HG03060 (cell line): ENCODE results near the gene PPP1R3G.
"Not testable (repeated sequence)": the region's sequence is repeated elsewhere in the genome, so short reads cannot be mapped to it uniquely, and the experiment has no call there.

ENCODE experiments used
- ATAC-seq: cut with Tn5 transposase; IDR thresholded peaks from one replicate; pipeline ENCODE4 v1.9.1; 2021; ENCODE audit warnings: low read depth, moderate number of reproducible peaks; ENCODE audit not compliant: unreplicated experiment

The PPP1R3G gene

DNA sequence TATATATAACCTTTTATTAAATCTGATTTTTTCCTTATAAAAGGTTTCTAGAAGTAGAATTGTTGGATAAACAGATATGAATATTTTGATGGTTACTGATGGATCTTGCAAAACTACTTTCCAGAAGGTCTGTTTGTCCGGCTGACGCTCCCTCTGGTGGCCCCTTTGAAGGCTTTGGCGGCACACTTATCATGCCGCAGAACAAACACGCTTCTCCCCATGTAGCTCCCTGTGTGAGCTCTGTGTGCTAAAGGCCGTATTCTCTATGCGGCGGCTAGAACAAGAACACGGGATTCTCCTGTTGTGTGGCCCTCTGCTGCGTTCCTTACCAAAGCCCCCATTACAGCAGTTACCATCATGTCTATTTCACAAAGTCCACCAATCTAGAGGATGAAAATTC is 30.0 kb downstream of the PPP1R3G start:
- ATAC-seq = no peak

DNA sequence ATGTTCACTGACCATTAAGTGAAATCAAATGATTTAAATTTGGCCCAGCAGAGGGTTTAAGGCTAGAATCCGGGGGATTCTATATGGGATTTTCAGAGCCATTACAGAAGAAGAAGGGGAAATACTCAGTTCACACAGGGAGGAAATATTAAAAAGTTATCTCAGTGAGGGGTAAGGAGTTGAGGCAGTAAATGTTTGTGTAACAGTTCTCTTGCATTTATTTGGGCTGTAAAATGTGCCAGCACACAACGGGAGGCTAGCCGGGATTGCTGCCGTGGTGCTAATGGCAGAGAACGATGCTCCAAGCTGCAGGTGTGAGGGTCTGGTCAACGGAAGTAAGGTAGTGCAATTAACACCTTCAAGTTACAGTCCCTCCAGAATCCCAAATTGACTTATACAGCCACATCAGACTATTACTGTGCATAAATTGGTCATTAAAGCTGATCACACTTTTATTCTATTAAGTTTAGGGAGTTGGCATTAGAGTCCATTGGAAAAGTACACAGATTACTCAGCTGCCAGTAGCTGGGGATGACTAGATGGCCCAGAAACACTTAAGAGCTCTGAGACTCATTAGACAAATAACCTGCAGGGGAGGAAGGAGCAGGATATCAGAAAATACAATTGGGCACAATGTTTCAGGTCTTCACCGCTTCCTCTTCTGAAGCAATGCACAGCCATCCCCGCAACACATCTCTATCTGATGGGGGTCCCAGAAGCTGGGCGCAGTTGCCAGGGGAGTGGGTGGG is 31.3 kb downstream of the PPP1R3G start:
- no peak for ATAC-seq

DNA sequence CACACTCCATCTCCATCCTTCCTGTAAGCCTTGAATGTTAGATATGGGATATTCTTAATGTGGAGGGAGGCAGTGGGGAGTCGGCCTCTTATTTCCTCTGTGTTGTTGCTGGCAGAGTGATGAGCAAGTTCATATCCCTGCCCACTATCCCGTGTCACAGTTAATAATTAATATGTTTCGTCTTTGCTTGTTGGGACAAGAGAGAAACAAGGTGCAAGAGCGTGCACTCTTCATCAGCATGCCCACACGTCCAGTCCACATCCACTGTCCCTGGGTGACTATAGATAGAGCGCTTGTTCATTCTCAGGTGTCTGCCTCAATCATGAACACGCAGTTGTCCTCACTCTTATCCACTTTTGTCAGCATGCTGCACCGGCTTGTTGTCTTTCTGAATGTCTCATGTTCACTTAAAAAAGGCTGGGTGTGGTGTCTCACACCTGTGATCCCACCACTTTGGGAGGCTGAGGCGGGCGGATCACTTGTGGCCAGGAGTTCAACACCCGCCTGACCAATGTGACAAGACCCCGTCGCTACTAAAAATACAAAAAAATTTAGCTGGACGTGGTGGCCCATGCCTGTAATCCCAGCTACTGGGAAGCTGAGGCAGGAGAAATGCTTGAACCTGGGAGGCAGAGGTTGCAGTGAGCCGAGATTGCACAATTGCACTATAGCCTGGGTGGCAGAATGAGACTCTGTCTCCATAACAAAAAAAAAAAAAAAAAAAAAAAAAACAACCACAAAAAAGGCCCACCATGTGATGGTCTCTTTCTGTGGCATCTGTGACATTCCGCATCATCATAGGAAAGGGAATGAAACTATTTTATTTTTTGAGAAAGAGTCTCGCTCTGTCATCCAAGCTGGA is 34.2 kb downstream of the PPP1R3G start:
- ATAC-seq = no peak

DNA sequence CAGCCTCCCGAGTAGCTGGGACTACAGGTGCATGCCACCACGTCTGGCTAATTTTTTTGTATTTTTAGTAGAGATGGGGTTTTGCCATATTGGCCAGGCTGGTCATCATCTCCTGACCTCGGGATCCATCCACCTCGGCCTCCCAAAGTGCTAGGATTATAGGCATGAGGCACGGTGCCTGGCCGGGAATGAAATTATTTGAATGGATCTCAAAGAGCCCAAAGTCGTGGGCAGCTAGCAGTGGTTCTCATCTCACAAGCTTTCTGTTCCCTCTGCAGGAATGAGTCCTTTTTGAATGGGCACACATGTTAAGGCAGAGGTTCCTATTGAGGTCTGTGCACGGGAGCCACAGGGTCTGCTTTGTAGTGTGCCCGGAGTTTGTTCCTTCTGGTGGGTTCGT is 34.9 kb downstream of the PPP1R3G start:
- ATAC-seq = no peak

DNA sequence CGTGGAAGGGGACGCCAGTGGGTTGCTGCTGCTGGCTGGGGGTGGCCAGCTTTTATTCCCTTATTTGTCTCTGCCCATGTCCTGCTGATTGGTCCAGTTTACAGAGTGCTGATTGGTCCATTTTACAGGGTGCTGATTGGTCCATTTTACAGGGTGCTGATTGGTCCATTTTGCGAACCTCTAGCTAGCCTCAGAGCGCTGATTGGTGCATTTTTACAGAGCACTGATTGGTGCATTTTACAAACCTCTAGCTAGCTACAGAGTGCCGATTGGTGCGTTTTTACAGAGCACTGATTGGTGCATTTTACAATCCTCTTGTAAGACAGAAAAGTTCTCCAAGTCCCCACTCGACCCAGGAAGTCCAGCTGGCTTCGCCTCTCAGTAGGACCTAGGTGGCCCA is 35.4 kb downstream of the PPP1R3G start:
- ATAC-seq = not testable (repeated sequence)

DNA sequence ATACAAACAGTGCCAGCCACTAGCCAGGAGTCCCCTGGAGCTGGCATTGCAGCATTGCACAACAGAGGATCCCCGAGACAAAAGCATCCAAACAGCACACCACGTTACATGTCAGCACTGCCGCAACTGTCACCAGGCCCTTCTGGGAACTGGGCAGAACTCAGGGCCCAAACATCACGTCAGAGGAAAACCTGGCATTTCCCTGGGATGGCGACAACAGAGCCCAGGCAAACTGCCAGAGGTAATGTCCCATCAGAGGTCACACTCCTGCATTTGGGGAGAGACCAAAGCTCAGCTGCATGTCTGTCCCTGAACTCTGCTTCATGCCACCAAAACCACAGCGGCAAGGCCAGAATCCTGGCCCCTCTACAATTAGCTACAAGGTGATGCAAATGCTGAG is 36.3 kb downstream of the PPP1R3G start:
- no peak for ATAC-seq

GRCh38 chr6:5121956-5122355 is 36.8 kb downstream of the PPP1R3G start:
- ATAC-seq = no peak

DNA sequence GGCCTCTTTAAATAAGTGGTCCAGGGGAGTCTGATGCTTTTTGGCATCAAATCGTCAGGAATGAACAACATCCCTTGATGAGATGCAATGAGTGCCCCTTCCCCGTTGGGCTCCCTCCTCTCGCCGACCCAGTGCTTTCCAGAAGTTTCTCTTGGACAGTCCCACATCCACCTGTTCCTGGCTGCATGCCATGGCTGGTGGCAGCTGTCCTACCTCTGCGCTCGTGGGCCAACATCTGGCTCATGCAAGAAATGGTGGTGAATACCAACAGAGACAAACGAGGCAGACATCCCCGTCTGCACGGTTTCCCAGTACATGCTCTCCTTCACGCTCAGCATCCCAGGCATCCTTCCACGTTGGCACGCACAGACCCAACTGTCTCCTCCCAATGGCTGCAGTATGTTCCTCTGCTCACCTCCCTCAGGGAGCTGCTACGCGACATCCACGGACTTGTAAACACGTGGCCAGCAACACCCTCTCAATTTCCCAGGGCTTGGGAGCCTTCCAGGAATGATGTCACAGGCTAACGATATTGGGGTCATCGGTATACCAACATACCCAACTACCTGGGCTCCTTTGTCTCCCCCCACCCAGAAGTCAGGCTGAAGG is 37.5 kb downstream of the PPP1R3G start:
- no peak for ATAC-seq

DNA sequence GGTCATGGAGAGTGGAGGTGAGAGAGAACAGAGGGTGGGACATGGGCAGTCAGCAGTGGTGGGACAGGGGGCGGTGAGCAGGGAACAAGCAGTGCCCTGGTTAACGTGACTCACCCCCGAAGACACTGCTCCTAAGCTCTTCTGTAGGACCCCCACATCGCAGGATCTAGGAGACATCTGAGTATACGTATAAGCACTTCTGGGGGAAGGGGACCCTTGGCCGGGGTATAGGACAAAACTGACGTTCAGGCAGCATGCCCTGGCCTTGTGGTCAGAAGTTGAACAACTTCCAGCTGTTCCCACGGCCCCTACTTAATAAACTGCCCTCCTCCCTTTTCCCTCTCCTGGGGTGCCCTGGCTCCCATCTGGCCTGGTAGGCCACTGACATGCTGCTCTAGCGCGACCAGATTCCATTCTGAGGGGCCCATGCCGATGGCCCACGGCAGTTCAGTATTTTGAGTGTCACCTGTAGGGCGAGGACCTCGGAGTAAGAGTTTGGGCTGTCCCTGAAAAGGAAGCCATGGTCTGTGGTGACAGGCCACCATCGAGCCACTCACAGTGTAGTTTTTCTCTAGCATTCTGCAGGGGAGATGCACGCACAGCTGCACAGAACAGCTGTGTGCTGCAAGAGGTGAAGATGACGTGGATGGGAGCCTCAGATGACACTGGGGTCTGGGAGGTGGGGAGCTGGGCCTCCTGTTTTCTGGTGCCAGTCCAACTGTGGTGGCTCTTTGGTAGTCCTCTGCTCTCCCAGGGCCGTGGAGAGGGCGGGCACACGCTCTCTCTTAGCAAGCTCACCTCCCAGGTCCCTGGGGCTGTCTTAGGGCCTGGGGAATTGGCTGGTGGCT is 38.4 kb downstream of the PPP1R3G start:
- no peak for ATAC-seq

GRCh38 chr6:5124526-5124925 is 39.4 kb downstream of the PPP1R3G start:
- no peak for ATAC-seq

DNA sequence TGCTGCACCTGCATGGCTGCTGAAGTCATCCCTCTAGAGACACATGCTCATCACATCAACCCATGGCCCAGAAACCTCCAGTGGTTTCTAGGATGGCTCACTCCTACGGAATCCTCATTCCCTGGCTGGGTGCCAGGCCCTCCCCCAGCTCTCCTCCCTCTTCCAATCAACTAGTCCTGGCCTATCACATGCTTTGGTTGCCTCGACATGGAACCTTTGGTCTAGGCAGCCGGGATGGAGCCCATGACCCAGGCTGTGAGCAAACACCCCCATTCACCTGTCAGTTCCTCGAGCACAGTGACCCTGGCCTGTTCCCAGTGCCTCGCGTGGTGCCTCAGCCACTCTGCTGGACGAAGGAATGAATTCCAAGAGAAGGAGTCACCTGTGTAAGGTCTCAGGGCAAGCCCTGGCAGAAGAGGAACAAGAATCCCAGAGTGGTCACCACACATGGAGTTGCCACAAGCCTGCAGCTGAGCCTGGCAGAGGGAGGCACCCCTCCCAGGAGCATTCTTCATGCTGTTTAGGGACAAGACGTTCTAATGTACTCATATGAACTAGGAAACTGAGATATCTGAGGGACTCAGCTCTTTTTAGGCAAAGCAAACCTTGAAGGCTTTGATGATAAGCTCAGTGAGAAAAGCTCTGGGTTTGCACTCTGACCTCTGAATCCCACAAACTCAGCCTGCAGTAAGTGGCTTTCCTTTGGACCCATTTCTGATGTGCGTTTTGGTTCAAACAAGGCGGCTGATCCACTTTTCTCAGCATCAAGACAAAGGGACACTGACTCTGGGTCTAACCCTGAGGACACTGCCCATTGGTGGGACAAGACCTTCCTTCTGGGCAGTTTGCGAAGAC is 40.2 kb downstream of the PPP1R3G start:
- ATAC-seq = no peak

DNA sequence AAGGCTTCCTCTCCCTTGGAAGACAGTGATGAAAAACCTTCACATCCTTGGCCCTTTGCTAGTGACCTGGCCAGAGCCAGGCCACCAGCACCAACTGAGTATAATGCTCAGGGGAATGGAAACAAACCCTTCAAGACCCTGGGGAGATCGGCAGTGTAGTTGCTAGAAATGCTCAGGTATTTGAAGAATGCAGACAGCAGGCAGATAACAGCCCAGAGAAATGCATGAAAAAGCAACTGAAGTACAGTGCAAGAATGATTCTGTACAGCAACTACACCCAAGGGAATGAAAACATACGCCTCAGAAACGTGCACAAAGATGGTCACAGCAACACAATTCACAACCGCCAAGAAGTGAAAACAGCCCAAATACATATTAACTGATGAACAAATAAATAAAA is 41.1 kb downstream of the PPP1R3G start:
- no peak for ATAC-seq

GRCh38 chr6:5127106-5127687 is 42.1 kb downstream of the PPP1R3G start:
- no peak for ATAC-seq

GRCh38 chr6:5128351-5128750 is 43.2 kb downstream of the PPP1R3G start:
- no peak for ATAC-seq

- no peak for ATAC-seq
Observed at GRCh38 chr6:5130135-5130866, 45.2 kb downstream of the PPP1R3G start.

DNA sequence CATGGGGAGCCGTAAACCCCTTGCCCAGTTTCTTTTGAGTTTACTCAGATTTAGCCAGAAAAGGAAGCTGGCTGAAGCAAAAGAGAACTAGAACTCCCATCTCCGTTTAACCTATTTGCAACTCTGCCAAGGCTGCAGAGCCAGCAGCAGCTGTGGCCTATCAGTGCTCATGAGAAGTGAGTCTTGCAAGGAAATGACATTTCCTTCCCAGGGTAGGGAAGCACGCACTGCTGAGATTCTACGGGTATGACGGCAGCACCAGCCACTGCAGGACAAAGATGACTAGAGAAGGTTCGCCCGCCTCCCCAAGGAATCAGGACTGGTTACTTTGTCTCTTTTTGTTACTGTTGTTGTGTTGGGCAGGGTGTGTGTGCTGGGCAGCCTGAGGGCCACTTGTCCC is 47.6 kb downstream of the PPP1R3G start:
- peak; percentile 50 for ATAC-seq

DNA sequence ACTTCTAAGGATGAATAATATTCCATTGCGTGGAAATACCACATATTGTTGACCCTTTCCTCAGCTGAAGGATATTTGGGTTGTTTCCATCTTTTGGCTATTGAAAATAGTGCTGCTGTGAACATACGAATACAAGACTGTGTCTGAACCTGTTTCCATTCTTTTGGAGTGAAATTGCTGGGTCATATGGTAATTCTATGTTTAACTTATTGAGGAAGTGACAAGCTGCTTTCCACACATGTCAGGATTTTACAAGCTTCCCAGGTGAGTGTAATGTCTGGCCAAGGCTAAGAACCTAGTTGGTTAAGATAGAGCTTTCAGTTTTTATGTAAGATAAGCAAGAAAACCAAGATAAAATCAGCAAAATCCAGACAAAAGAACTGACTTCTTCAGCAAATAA is 48.8 kb downstream of the PPP1R3G start:
- no peak for ATAC-seq

- ATAC-seq = no peak
Observed at GRCh38 chr6:5135788-5136376, 50.7 kb downstream of the PPP1R3G start.
